OCI-LY7 (cell line): ENCODE data around the gene SPACA7.

Experiments
- CTCF ChIP-seq: fragments of 200-600 bp; sonication (generic); conservative IDR thresholded peaks from 2 replicates; pipeline ENCODE4 v1.5.1; 2014; ENCODE audit warnings: mild to moderate bottlenecking, antibody characterized with exemption, low read length, moderate library complexity, mixed read lengths
- EZH2phosphoT487 ChIP-seq: fragments of 200-600 bp; sonication (generic); IDR thresholded peaks from 2 replicates; pipeline ENCODE4 v1.6.1; 2018; ENCODE audit warnings: low read depth, borderline replicate concordance, mild to moderate bottlenecking, mixed run types, antibody characterized with exemption, low read length, moderate library complexity, mixed read lengths

DNA sequence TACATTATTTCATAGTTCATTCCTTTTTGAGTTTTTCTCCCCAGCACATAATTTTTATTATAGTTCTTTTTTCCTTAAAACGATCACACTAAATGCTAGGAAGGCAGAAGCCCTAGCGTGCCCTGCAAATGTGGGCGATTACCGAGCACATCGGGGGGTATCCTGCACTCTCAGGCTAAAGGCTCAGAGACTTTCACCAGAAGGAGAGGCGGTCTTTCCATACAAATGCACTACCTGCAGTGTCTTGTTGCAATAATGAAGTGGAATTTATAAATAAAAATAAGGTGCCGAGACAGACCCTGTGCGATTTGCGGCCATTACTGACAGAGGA, 29.3 kb upstream of the SPACA7 start:
- TF ChIP-seq EZH2phosphoT487 (no peak), CTCF (no peak)
